Measurements from ENCODE around the gene VOPP1. TPM values are rescaled to one million over a fixed set of nuclear protein-coding genes. Genes with fewer than 3 reads are reported as not detected.
A peak's percentile ranks its signal among the peaks of the same experiment; 100 is the strongest.

VOPP1 gene
- total RNA-seq, 1 donor from 2014 or later, result 53.7 TPM

- Histone ChIP-seq H3K36me3 (no peaks in the 10 kb centered on the region), H3K27ac (peak overlapping the region; percentile 32), H3K4me1 (peaks cover 47% of the 10 kb centered on the region), H3K27me3 (no peaks in the 10 kb centered on the region), H3K9me3 (no peaks in the 10 kb centered on the region), H3K4me3 (no peak overlapping the region)
- peak; percentile 72 for ATAC-seq
- no peak for TF ChIP-seq CTCF (IDR thresholded peaks at IDR 0.05)
- DNase-seq, result no peak
- intact Hi-C loops (cut with DNase I), result no loop called here
These were observed 39.1 kb downstream of the VOPP1 start for GRCh38 chr7:55533050-55533728.

GRCh38 chr7:55532150-55532917, 40.0 kb downstream of the VOPP1 start:
- H3K9me3 ChIP-seq, result no peaks in the 10 kb centered on the region
- no peak for DNase-seq
- peaks cover 40% of the 10 kb centered on the region for H3K4me1 ChIP-seq
- TF ChIP-seq CTCF (IDR thresholded peaks at IDR 0.05), result no peak
- ATAC-seq, result no peak
- intact Hi-C loops (cut with DNase I), result no loop called here
- H3K27ac ChIP-seq, result no peak overlapping the region
- no peak overlapping the region for H3K4me3 ChIP-seq
- H3K36me3 ChIP-seq, result no peaks in the 10 kb centered on the region
- no peaks in the 10 kb centered on the region for H3K27me3 ChIP-seq

GRCh38 chr7:55531536-55531935, 40.8 kb downstream of the VOPP1 start:
- intact Hi-C loops (cut with DNase I), result no loop called here
- Histone ChIP-seq H3K9me3 (no peaks in the 10 kb centered on the region), H3K27ac (no peak overlapping the region), H3K27me3 (no peaks in the 10 kb centered on the region), H3K36me3 (no peaks in the 10 kb centered on the region), H3K4me3 (no peak overlapping the region), H3K4me1 (peaks cover 36% of the 10 kb centered on the region)
- no peak for ATAC-seq
- no peak for DNase-seq
- no peak for TF ChIP-seq CTCF (IDR thresholded peaks at IDR 0.05)

- no peak overlapping the region for H3K4me3 ChIP-seq
- TF ChIP-seq CTCF (IDR thresholded peaks at IDR 0.05), result no peak
- DNase-seq (no peak), ATAC-seq (no peak)
- intact Hi-C loops (cut with DNase I), result no loop called here
- H3K4me1 ChIP-seq, result peaks cover 1% of the 10 kb centered on the region
- H3K27ac ChIP-seq, result no peak overlapping the region
- no peaks in the 10 kb centered on the region for H3K9me3 ChIP-seq
- no peaks in the 10 kb centered on the region for H3K27me3 ChIP-seq
- no peaks in the 10 kb centered on the region for H3K36me3 ChIP-seq
These were observed 45.0 kb downstream of the VOPP1 start for GRCh38 chr7:55527307-55527706.

- Histone ChIP-seq H3K9me3 (no peaks in the 10 kb centered on the region), H3K27ac (no peak overlapping the region), H3K4me3 (no peak overlapping the region), H3K27me3 (no peaks in the 10 kb centered on the region), H3K4me1 (no peaks in the 10 kb centered on the region), H3K36me3 (no peaks in the 10 kb centered on the region)
- DNase-seq (no peak), ATAC-seq (peak; percentile 80)
- intact Hi-C loops (cut with DNase I), result no loop called here
- no peak for TF ChIP-seq CTCF (IDR thresholded peaks at IDR 0.05)
These were observed 45.5 kb downstream of the VOPP1 start for GRCh38 chr7:55526770-55527169.
